ENCODE measurements around the gene YARS2. TPM values are rescaled to one million over a fixed set of nuclear protein-coding genes. Genes with fewer than 3 reads are reported as not detected.

YARS2 gene
- polyA plus RNA-seq, 1 donor from 2014 or later, result 25.6 TPM

DNA sequence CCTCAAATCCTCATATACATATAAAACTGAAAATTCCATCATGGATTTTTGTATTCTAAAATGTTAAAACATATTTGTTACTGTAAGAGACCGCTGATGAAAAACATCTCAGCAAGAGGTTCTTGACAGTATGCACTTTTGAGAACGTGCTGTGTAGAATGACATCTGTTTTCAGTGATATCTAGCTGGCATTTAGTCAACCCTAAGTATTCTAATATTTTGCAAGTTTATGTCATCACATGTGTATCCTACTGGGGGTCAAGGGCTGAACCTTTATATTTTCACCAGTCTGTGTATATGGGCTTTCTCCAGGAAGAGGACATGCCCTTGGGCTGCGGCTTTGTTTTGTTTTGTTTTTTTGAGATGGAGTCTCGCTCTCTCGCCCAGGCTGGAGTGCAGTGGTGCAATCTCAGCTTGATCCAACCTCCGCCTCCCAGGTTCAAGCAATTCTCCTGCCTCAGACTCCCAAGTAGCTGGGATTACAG lies 22.0 kb upstream of the YARS2 start:
- Histone ChIP-seq H3K36me3 (ENCODE audit: insufficient read depth, low read length) (no peaks in the 10 kb centered on the region), H3K27ac (ENCODE audit: low read length) (no peak overlapping the region), H2AFZ (ENCODE audit: low read depth, low read length) (no peak overlapping the region), H3K4me2 (ENCODE audit: low read length) (no peak overlapping the region), H3K9ac (ENCODE audit: low read length) (no peak overlapping the region), H3K9me2 (ENCODE audit: insufficient read depth, low read length) (no peaks in the 10 kb centered on the region), H4K20me1 (ENCODE audit: insufficient read depth) (no peaks in the 10 kb centered on the region), H3K27me3 (ENCODE audit: insufficient read depth, low read depth, low read length) (no peaks in the 10 kb centered on the region), H3F3A (ENCODE audit: insufficient read depth, low read length, poor library complexity, severe bottlenecking) (no peaks in the 10 kb centered on the region), H3K9me3 (ENCODE audit: low read length) (no peaks in the 10 kb centered on the region), H3K4me3 (ENCODE audit: low read length) (no peak overlapping the region), H3K79me2 (replicated peaks; ENCODE audit: insufficient read depth, low read length) (no peaks in the 10 kb centered on the region)
- TF ChIP-seq TAF1 (IDR thresholded peaks at IDR 0.05; ENCODE audit: low read depth) (no peak), EZH2 (IDR thresholded peaks at IDR 0.05; ENCODE audit: borderline replicate concordance, insufficient read depth, low read length, poor library complexity, severe bottlenecking) (no peak), MXI1 (conservative IDR thresholded peaks at IDR 0.05; ENCODE audit: poor library complexity, severe bottlenecking) (no peak), POLR2AphosphoS5 (IDR thresholded peaks at IDR 0.05) (no peak), RAD21 (conservative IDR thresholded peaks at IDR 0.05) (no peak), SMC3 (conservative IDR thresholded peaks at IDR 0.05; ENCODE audit: poor library complexity) (no peak)
- TF ChIP-seq, protein P1, sequence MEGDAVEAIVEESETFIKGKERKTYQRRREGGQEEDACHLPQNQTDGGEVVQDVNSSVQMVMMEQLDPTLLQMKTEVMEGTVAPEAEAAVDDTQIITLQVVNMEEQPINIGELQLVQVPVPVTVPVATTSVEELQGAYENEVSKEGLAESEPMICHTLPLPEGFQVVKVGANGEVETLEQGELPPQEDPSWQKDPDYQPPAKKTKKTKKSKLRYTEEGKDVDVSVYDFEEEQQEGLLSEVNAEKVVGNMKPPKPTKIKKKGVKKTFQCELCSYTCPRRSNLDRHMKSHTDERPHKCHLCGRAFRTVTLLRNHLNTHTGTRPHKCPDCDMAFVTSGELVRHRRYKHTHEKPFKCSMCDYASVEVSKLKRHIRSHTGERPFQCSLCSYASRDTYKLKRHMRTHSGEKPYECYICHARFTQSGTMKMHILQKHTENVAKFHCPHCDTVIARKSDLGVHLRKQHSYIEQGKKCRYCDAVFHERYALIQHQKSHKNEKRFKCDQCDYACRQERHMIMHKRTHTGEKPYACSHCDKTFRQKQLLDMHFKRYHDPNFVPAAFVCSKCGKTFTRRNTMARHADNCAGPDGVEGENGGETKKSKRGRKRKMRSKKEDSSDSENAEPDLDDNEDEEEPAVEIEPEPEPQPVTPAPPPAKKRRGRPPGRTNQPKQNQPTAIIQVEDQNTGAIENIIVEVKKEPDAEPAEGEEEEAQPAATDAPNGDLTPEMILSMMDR (IDR thresholded peaks at IDR 0.05; ENCODE audit: poor library complexity, severe bottlenecking), result no peak

DNA sequence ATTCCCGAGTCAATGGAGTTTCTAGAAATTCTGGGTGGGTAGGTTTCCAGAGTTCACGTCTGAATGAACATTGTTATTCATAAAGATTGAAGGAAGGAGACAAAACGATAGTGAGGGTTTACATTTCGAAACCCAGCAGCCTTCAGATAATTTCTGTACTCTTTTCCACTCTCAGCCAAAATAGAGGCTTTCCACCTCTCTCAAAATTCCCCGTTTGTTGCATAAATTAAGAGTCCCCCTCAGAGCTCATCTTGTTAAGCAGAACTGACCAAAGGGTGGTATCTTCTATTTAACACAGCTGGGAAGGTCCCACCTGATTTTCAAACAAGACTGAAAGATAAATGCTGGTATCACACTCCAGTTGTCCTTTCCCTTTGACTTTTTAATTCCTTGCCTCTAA lies 21.5 kb upstream of the YARS2 start:
- Histone ChIP-seq H4K20me1 (ENCODE audit: insufficient read depth) (no peaks in the 10 kb centered on the region), H3K4me2 (ENCODE audit: low read length) (no peak overlapping the region), H3K79me2 (replicated peaks; ENCODE audit: insufficient read depth, low read length) (no peaks in the 10 kb centered on the region), H3K9me3 (ENCODE audit: low read length) (no peaks in the 10 kb centered on the region), H3K36me3 (ENCODE audit: insufficient read depth, low read length) (no peaks in the 10 kb centered on the region), H3K27ac (ENCODE audit: low read length) (no peak overlapping the region), H3K9ac (ENCODE audit: low read length) (no peak overlapping the region), H3K9me2 (ENCODE audit: insufficient read depth, low read length) (no peaks in the 10 kb centered on the region), H3F3A (ENCODE audit: insufficient read depth, low read length, poor library complexity, severe bottlenecking) (no peaks in the 10 kb centered on the region), H3K4me3 (ENCODE audit: low read length) (no peak overlapping the region), H2AFZ (ENCODE audit: low read depth, low read length) (no peak overlapping the region), H3K27me3 (ENCODE audit: insufficient read depth, low read depth, low read length) (no peaks in the 10 kb centered on the region)
- no peak for TF ChIP-seq EP300 (conservative IDR thresholded peaks at IDR 0.05; ENCODE audit: poor library complexity, severe bottlenecking)
- no peak for TF ChIP-seq TAF1 (IDR thresholded peaks at IDR 0.05; ENCODE audit: low read depth)
- no peak for TF ChIP-seq EZH2 (IDR thresholded peaks at IDR 0.05; ENCODE audit: borderline replicate concordance, insufficient read depth, low read length, poor library complexity, severe bottlenecking)
- no peak for TF ChIP-seq RAD21 (conservative IDR thresholded peaks at IDR 0.05)
- TF ChIP-seq, protein P1 (IDR thresholded peaks at IDR 0.05; ENCODE audit: poor library complexity, severe bottlenecking), result no peak
- no peak for TF ChIP-seq POLR2AphosphoS5 (IDR thresholded peaks at IDR 0.05)
- TF ChIP-seq MXI1 (conservative IDR thresholded peaks at IDR 0.05; ENCODE audit: poor library complexity, severe bottlenecking), result no peak
- TF ChIP-seq, protein P2, sequence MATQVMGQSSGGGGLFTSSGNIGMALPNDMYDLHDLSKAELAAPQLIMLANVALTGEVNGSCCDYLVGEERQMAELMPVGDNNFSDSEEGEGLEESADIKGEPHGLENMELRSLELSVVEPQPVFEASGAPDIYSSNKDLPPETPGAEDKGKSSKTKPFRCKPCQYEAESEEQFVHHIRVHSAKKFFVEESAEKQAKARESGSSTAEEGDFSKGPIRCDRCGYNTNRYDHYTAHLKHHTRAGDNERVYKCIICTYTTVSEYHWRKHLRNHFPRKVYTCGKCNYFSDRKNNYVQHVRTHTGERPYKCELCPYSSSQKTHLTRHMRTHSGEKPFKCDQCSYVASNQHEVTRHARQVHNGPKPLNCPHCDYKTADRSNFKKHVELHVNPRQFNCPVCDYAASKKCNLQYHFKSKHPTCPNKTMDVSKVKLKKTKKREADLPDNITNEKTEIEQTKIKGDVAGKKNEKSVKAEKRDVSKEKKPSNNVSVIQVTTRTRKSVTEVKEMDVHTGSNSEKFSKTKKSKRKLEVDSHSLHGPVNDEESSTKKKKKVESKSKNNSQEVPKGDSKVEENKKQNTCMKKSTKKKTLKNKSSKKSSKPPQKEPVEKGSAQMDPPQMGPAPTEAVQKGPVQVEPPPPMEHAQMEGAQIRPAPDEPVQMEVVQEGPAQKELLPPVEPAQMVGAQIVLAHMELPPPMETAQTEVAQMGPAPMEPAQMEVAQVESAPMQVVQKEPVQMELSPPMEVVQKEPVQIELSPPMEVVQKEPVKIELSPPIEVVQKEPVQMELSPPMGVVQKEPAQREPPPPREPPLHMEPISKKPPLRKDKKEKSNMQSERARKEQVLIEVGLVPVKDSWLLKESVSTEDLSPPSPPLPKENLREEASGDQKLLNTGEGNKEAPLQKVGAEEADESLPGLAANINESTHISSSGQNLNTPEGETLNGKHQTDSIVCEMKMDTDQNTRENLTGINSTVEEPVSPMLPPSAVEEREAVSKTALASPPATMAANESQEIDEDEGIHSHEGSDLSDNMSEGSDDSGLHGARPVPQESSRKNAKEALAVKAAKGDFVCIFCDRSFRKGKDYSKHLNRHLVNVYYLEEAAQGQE (IDR thresholded peaks at IDR 0.05; ENCODE audit: borderline replicate concordance), result no peak
- no peak for TF ChIP-seq SMC3 (conservative IDR thresholded peaks at IDR 0.05; ENCODE audit: poor library complexity)
